Measurements from ENCODE around the gene CRBN. TPM values are rescaled to one million over a fixed set of nuclear protein-coding genes. Genes with fewer than 3 reads are reported as not detected.

The CRBN gene
- total and polyA plus RNA-seq, 2 of the 13 experiments (the other 11 are each of a cell fraction or from before 2014, with no cell fraction given): 30.8 to 36.1 TPM

DNA sequence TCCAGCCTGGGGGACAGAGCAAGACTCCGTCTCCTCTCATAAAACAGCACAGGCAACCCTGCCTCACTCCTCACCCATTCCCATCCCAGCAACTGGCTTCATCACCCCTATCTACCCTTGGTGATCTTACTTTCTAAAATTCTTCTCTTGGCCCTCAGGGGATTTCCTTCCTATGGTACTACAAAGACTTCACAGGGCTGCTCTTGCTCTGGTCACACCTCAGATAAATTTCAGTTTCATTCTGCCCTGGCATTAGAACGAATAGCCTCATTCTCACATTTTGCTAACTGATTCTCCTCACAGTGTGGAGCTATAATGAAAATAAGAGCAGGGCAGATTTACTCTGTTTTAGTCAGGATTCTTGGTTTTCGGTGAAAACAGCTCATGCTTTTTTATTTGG is 22.1 kb upstream of the CRBN start (continued):
- TF ChIP-seq, protein P1, sequence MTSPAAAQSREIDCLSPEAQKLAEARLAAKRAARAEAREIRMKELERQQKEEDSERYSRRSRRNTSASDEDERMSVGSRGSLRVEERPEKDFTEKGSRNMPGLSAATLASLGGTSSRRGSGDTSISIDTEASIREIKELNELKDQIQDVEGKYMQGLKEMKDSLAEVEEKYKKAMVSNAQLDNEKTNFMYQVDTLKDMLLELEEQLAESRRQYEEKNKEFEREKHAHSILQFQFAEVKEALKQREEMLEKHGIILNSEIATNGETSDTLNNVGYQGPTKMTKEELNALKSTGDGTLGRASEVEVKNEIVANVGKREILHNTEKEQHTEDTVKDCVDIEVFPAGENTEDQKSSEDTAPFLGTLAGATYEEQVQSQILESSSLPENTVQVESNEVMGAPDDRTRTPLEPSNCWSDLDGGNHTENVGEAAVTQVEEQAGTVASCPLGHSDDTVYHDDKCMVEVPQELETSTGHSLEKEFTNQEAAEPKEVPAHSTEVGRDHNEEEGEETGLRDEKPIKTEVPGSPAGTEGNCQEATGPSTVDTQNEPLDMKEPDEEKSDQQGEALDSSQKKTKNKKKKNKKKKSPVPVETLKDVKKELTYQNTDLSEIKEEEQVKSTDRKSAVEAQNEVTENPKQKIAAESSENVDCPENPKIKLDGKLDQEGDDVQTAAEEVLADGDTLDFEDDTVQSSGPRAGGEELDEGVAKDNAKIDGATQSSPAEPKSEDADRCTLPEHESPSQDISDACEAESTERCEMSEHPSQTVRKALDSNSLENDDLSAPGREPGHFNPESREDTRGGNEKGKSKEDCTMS (CRISPR knock-in tag; conservative IDR thresholded peaks at IDR 0.05): no peak
- no peak for TF ChIP-seq ZNF83 (CRISPR knock-in tag; IDR thresholded peaks at IDR 0.05; ENCODE audit: borderline replicate concordance)
- TF ChIP-seq, protein P2, sequence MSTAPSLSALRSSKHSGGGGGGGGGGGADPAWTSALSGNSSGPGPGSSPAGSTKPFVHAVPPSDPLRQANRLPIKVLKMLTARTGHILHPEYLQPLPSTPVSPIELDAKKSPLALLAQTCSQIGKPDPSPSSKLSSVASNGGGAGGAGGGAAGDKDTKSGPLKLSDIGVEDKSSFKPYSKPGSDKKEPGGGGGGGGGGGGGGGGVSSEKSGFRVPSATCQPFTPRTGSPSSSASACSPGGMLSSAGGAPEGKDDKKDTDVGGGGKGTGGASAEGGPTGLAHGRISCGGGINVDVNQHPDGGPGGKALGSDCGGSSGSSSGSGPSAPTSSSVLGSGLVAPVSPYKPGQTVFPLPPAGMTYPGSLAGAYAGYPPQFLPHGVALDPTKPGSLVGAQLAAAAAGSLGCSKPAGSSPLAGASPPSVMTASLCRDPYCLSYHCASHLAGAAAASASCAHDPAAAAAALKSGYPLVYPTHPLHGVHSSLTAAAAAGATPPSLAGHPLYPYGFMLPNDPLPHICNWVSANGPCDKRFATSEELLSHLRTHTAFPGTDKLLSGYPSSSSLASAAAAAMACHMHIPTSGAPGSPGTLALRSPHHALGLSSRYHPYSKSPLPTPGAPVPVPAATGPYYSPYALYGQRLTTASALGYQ (CRISPR knock-in tag; IDR thresholded peaks at IDR 0.05): no peak
- no peak for TF ChIP-seq ZNF605 (CRISPR knock-in tag; IDR thresholded peaks at IDR 0.05)
- TF ChIP-seq, protein P3, sequence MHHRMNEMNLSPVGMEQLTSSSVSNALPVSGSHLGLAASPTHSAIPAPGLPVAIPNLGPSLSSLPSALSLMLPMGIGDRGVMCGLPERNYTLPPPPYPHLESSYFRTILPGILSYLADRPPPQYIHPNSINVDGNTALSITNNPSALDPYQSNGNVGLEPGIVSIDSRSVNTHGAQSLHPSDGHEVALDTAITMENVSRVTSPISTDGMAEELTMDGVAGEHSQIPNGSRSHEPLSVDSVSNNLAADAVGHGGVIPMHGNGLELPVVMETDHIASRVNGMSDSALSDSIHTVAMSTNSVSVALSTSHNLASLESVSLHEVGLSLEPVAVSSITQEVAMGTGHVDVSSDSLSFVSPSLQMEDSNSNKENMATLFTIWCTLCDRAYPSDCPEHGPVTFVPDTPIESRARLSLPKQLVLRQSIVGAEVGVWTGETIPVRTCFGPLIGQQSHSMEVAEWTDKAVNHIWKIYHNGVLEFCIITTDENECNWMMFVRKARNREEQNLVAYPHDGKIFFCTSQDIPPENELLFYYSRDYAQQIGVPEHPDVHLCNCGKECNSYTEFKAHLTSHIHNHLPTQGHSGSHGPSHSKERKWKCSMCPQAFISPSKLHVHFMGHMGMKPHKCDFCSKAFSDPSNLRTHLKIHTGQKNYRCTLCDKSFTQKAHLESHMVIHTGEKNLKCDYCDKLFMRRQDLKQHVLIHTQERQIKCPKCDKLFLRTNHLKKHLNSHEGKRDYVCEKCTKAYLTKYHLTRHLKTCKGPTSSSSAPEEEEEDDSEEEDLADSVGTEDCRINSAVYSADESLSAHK (CRISPR knock-in tag; IDR thresholded peaks at IDR 0.05; ENCODE audit: borderline replicate concordance): no peak
- TF ChIP-seq, protein P4, sequence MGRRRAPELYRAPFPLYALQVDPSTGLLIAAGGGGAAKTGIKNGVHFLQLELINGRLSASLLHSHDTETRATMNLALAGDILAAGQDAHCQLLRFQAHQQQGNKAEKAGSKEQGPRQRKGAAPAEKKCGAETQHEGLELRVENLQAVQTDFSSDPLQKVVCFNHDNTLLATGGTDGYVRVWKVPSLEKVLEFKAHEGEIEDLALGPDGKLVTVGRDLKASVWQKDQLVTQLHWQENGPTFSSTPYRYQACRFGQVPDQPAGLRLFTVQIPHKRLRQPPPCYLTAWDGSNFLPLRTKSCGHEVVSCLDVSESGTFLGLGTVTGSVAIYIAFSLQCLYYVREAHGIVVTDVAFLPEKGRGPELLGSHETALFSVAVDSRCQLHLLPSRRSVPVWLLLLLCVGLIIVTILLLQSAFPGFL (CRISPR knock-in tag; IDR thresholded peaks at IDR 0.05): no peak
- TF ChIP-seq JARID2 (CRISPR knock-in tag; IDR thresholded peaks at IDR 0.05; ENCODE audit: insufficient replicate concordance): no peak
- TF ChIP-seq KDM5B (CRISPR knock-in tag; IDR thresholded peaks at IDR 0.05; ENCODE audit: borderline replicate concordance): no peak
- TF ChIP-seq, protein P5, sequence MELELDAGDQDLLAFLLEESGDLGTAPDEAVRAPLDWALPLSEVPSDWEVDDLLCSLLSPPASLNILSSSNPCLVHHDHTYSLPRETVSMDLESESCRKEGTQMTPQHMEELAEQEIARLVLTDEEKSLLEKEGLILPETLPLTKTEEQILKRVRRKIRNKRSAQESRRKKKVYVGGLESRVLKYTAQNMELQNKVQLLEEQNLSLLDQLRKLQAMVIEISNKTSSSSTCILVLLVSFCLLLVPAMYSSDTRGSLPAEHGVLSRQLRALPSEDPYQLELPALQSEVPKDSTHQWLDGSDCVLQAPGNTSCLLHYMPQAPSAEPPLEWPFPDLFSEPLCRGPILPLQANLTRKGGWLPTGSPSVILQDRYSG (CRISPR knock-in tag; IDR thresholded peaks at IDR 0.05): no peak
- no peak for TF ChIP-seq ZNF30 (CRISPR knock-in tag; IDR thresholded peaks at IDR 0.05)
- no peak for TF ChIP-seq MEF2D (CRISPR knock-in tag; IDR thresholded peaks at IDR 0.05)

Data from HepG2 (cell line).